Peyer's patch (tissue), 4 donors: ENCODE measurements around the gene GUCY1B1.

Experiments
- POLR2A ChIP-seq, 2 donors: fragments of 450-650 bp; IDR thresholded peaks; one replicate each; pipeline ENCODE4 v1.5.1; 2017; ENCODE audit warnings: antibody characterized with exemption in 2 of 2, mild to moderate bottlenecking in 2 of 2, moderate library complexity in 2 of 2
- TF ChIP-seq, protein P1 (sequence below), 6 experiments: fragments of 450-650 bp in 4 of 6; fragments of 200-600 bp in 2 of 6; sonication (generic) in 1 of 6; IDR thresholded peaks; one replicate each; pipeline ENCODE4 v1.5.1; 2017 to 2019; ENCODE audit warnings: antibody characterized with exemption in 6 of 6, mild to moderate bottlenecking in 3 of 6, moderate library complexity in 1 of 6

DNA sequence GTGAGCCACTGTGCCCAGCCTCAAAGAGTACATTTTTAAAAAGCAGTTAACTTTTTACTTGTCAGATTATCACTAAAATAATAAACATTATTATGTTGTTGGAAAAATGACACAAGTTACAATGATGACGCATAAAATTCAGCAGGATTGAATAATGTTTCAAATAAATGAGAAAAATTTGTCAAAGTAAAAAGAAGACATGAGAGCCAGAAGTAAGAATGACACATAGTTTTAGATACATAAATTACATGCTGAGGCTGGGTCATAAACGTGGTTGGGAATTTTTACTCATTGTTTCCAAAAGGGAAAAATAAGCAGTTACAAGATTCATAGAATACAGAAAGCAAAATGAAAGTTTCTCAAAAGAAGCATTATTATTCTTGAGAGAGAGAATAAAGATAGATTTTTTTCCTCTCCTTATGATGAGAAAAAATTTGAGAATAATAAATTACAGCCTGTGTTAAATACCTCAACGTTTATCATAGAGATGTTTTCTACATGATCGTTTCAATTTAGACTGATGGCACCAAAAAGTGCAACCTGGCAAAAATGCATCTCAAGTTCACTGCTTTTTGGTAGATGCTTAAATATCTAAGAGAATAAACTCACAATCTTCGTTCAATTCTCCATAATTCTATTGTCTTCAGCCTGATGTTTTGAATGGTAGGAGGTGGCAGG lies 40.4 kb downstream of the GUCY1B1 start:
- TF ChIP-seq, protein P1, sequence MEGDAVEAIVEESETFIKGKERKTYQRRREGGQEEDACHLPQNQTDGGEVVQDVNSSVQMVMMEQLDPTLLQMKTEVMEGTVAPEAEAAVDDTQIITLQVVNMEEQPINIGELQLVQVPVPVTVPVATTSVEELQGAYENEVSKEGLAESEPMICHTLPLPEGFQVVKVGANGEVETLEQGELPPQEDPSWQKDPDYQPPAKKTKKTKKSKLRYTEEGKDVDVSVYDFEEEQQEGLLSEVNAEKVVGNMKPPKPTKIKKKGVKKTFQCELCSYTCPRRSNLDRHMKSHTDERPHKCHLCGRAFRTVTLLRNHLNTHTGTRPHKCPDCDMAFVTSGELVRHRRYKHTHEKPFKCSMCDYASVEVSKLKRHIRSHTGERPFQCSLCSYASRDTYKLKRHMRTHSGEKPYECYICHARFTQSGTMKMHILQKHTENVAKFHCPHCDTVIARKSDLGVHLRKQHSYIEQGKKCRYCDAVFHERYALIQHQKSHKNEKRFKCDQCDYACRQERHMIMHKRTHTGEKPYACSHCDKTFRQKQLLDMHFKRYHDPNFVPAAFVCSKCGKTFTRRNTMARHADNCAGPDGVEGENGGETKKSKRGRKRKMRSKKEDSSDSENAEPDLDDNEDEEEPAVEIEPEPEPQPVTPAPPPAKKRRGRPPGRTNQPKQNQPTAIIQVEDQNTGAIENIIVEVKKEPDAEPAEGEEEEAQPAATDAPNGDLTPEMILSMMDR (IDR thresholded peaks at IDR 0.05): no peak
- no peak for TF ChIP-seq POLR2A (IDR thresholded peaks at IDR 0.05)
